IMR-90 (cell line): ENCODE data around the gene HPS4. TPM values are rescaled to one million over a fixed set of nuclear protein-coding genes. Genes with fewer than 3 reads are reported as not detected.

Experiments
- ATAC-seq: fragments of 200-7000 bp; cut with Tn5 transposase; 2 replicates; pipeline ENCODE4 v1.9.1; 2020; ENCODE audit warnings: low read depth, mild to moderate bottlenecking, moderate library complexity
- BruUV-seq: library from RNA; stranded (reverse); fragments of 400-500 nt; replicated peaks from 2 replicates; lab custom pipeline; 2021; lab: Mats Ljungman, UMichigan
- CTCF ChIA-PET: fragments of 300-600 bp; formaldehyde crosslinking; extraction: SDS; loops from one replicate; lab custom pipeline; 2021; ENCODE audit warnings: antibody characterized with exemption; lab: Yijun Ruan, JAX
- POLR2A ChIA-PET: fragments of 300-600 bp; sonication (Branson Sonifier 250); formaldehyde crosslinking; loops from one replicate; lab custom pipeline; 2022; ENCODE audit warnings: antibody characterized with exemption; ENCODE audit not compliant: unreplicated experiment; lab: Charles Lee
- DNase-seq: peaks from one replicate; pipeline ENCODE4 v3.0.0; 2013
- H2AFZ ChIP-seq: replicated peaks from 2 replicates; pipeline ENCODE3; 2013; ENCODE audit warnings: low read length, mild to moderate bottlenecking; ENCODE audit not compliant: poor library complexity
- H2AK5ac ChIP-seq: 2 replicates; pipeline ENCODE4 v1.6.1; 2013; ENCODE audit warnings: low read depth, low read length, inconsistent platforms
- H2AK9ac ChIP-seq: replicated peaks from 2 replicates; pipeline ENCODE3; 2013; ENCODE audit warnings: mild to moderate bottlenecking, low read depth, low read length, moderate library complexity; ENCODE audit not compliant: poor library complexity
- H2BK120ac ChIP-seq: 2 replicates; pipeline ENCODE4 v1.6.1; 2013; ENCODE audit warnings: low read depth, low read length, inconsistent platforms
- H2BK15ac ChIP-seq: 3 replicates; pipeline ENCODE4 v1.6.1; 2013; ENCODE audit warnings: low read depth, low read length, inconsistent platforms
- H2BK20ac ChIP-seq: 2 replicates; pipeline ENCODE4 v1.6.1; 2013; ENCODE audit warnings: low read depth, mild to moderate bottlenecking, inconsistent platforms, low read length, moderate library complexity
- H2BK5ac ChIP-seq: 2 replicates; pipeline ENCODE4 v1.6.1; 2013; ENCODE audit warnings: mild to moderate bottlenecking, low read depth, low read length, inconsistent platforms; ENCODE audit not compliant: poor library complexity, severe bottlenecking
- H3K14ac ChIP-seq: replicated peaks from 2 replicates; pipeline ENCODE4 v1.6.1; 2013; ENCODE audit warnings: low read depth, low read length, inconsistent platforms
- H3K18ac ChIP-seq: 2 replicates; pipeline ENCODE4 v1.6.1; 2013; ENCODE audit warnings: low read depth, low read length, control low read depth
- H3K23ac ChIP-seq: 2 replicates; pipeline ENCODE4 v1.6.1; 2013; ENCODE audit warnings: low read depth, low read length, inconsistent platforms
- H3K27ac ChIP-seq: 2 replicates; pipeline ENCODE4 v1.5.1; 2013; ENCODE audit warnings: mild to moderate bottlenecking, control low read depth, low read length; ENCODE audit not compliant: insufficient read depth
- H3K27me3 ChIP-seq: 2 replicates; pipeline ENCODE4 v1.6.1; 2013; ENCODE audit warnings: low read length; ENCODE audit not compliant: control insufficient read depth, insufficient read depth
- H3K36me3 ChIP-seq: 2 replicates; pipeline ENCODE4 v1.6.1; 2013; ENCODE audit warnings: low read length, mixed read lengths; ENCODE audit not compliant: control insufficient read depth, insufficient read depth
- H3K4ac ChIP-seq: 2 replicates; pipeline ENCODE4 v1.6.1; 2013; ENCODE audit warnings: low read depth, low read length, inconsistent platforms
- H3K4me1 ChIP-seq: 2 replicates; pipeline ENCODE4 v1.6.1; 2013; ENCODE audit warnings: low read length, mixed read lengths; ENCODE audit not compliant: control insufficient read depth, insufficient read depth
- H3K4me2 ChIP-seq: 2 replicates; pipeline ENCODE4 v1.6.1; 2013; ENCODE audit warnings: low read depth, mild to moderate bottlenecking, control low read depth, low read length, moderate library complexity
- H3K4me3 ChIP-seq: 2 replicates; pipeline ENCODE4 v1.5.1; 2013; ENCODE audit warnings: low read depth, mild to moderate bottlenecking, control low read depth, low read length, moderate library complexity; ENCODE audit not compliant: insufficient read depth
- H3K56ac ChIP-seq: 2 replicates; pipeline ENCODE4 v1.6.1; 2013; ENCODE audit warnings: low read length, inconsistent platforms; ENCODE audit not compliant: insufficient read depth; ENCODE audit errors: extremely low read depth
- H3K79me1 ChIP-seq, 2 experiments: 2 replicates each; pipeline ENCODE4 v1.6.1; 2013; ENCODE audit warnings: low read length in 2 of 2, inconsistent platforms in 1 of 2, low read depth in 1 of 2
- H3K9ac ChIP-seq: 2 replicates; pipeline ENCODE4 v1.6.1; 2013; ENCODE audit warnings: low read depth, low read length, control low read depth
- H3K9me1 ChIP-seq: 2 replicates; pipeline ENCODE4 v1.6.1; 2013; ENCODE audit warnings: low read length, inconsistent platforms; ENCODE audit not compliant: insufficient read depth
- H3K9me3 ChIP-seq: 2 replicates; pipeline ENCODE4 v1.6.1; 2013; ENCODE audit warnings: low read length; ENCODE audit not compliant: control insufficient read depth, insufficient read depth
- H4K20me1 ChIP-seq: 2 replicates; pipeline ENCODE4 v1.6.1; 2013; ENCODE audit warnings: low read length, inconsistent platforms; ENCODE audit not compliant: insufficient read depth
- H4K5ac ChIP-seq: 2 replicates; pipeline ENCODE4 v1.6.1; 2013; ENCODE audit warnings: mild to moderate bottlenecking, low read depth, low read length, control low read depth
- H4K8ac ChIP-seq, 2 experiments: 2 replicates each; pipeline ENCODE4 v1.6.1; 2013; ENCODE audit warnings: low read depth in 2 of 2, low read length in 2 of 2, control low read depth in 1 of 2, inconsistent platforms in 1 of 2
- H4K91ac ChIP-seq: 2 replicates; pipeline ENCODE4 v1.6.1; 2013; ENCODE audit warnings: low read depth, low read length, inconsistent platforms; ENCODE audit not compliant: insufficient read depth
- BHLHE40 ChIP-seq: fragments of 150-350 bp; IDR thresholded peaks from 2 replicates; pipeline ENCODE4 v1.6.1; 2016; ENCODE audit warnings: mild to moderate bottlenecking, low read depth, low read length
- CEBPB ChIP-seq: IDR thresholded peaks from 2 replicates; pipeline ENCODE4 v1.6.1; 2012; ENCODE audit warnings: low read depth, low read length, improper control_type of control experiment
- CHD1 ChIP-seq: IDR thresholded peaks from 2 replicates; pipeline ENCODE4 v1.6.1; 2012; ENCODE audit warnings: low read depth, low read length, improper control_type of control experiment
- CTCF ChIP-seq: conservative IDR thresholded peaks from 2 replicates; pipeline ENCODE4 v1.5.1; 2012; ENCODE audit warnings: mild to moderate bottlenecking, low read depth, low read length, improper control_type of control experiment
- FOS ChIP-seq: fragments of 150-350 bp; IDR thresholded peaks from 2 replicates; pipeline ENCODE4 v1.6.1; 2016; ENCODE audit warnings: low read depth, low read length
- MAFK ChIP-seq: IDR thresholded peaks from 2 replicates; pipeline ENCODE4 v1.6.1; 2012; ENCODE audit warnings: low read depth, low read length, improper control_type of control experiment
- MAZ ChIP-seq: IDR thresholded peaks from 2 replicates; pipeline ENCODE4 v1.6.1; 2012; ENCODE audit warnings: low read depth, mild to moderate bottlenecking, low read length, improper control_type of control experiment, moderate library complexity, borderline replicate concordance
- MXI1 ChIP-seq: IDR thresholded peaks from 2 replicates; pipeline ENCODE4 v1.6.1; 2012; ENCODE audit warnings: low read depth, mild to moderate bottlenecking, low read length, moderate library complexity, borderline replicate concordance
- NFE2L2 ChIP-seq: fragments of 150-350 bp; IDR thresholded peaks from 2 replicates; pipeline ENCODE4 v1.6.1; 2016; ENCODE audit warnings: low read depth, mild to moderate bottlenecking, low read length
- POLR2A ChIP-seq: IDR thresholded peaks from 2 replicates; pipeline ENCODE4 v1.6.1; 2012; ENCODE audit warnings: mild to moderate bottlenecking, low read depth, low read length
- RAD21 ChIP-seq: IDR thresholded peaks from 2 replicates; pipeline ENCODE4 v1.6.1; 2012; ENCODE audit warnings: low read length, improper control_type of control experiment
- RCOR1 ChIP-seq: IDR thresholded peaks from 2 replicates; pipeline ENCODE4 v1.6.1; 2012; ENCODE audit warnings: mild to moderate bottlenecking, low read length, improper control_type of control experiment; ENCODE audit not compliant: insufficient replicate concordance
- RFX5 ChIP-seq: IDR thresholded peaks from 2 replicates; pipeline ENCODE4 v1.8.0; 2012; ENCODE audit warnings: low read depth, mild to moderate bottlenecking, low read length, moderate library complexity
- SMC3 ChIP-seq: fragments of 150-350 bp; IDR thresholded peaks from 2 replicates; pipeline ENCODE4 v1.6.1; 2016; ENCODE audit warnings: low read depth, mild to moderate bottlenecking, antibody characterized with exemption, low read length, moderate library complexity
- WGBS, 2 experiments: methylation state at CpG; one replicate each; pipeline versions ENCODE4 v1.1.5 to v1.1.7; 2013; ENCODE audit warnings: missing lambda C conversion rate in 2 of 2; ENCODE audit not compliant: insufficient read length in 1 of 2; ENCODE audit errors: extremely low coverage in 2 of 2; 5-methylcytosine and 5-hydroxymethylcytosine counted together
- dilution Hi-C: fragments of 300-500 bp; cut with HindIII; formaldehyde crosslinking; loops from one replicate; pipeline ENCODE4 v1.14.3; 2018; ENCODE audit warnings: low sequenced_read_pairs; ENCODE audit not compliant: unreplicated experiment
- in situ Hi-C: fragments of 300-500 bp; cut with MboI; formaldehyde crosslinking; loops from 3 replicates; pipeline ENCODE4 v1.14.3; 2019; ENCODE audit warnings: low sequenced_read_pairs, inconsistent platforms, mixed read lengths
- intact Hi-C: fragments of 100-400 bp; cut with micrococcal nuclease; formaldehyde crosslinking; loops from 2 replicates; pipeline ENCODE4 v1.10.0; 2022
- polyA plus RNA-seq, 3 experiments: library from polyadenylated mRNA; depleted of rRNA; stranded (reverse); fragments of >200 nt; gene quantifications; 2 replicates each; pipeline ENCODE4 v1.2.3, GENCODE V29; 2012; ENCODE audit warnings: low replicate concordance in 1 of 3
- total RNA-seq: library from RNA; depleted of rRNA; stranded (reverse); fragments of >200 nt; gene quantifications from 2 replicates; pipeline ENCODE4 v1.2.3, GENCODE V29; 2012
- TF ChIP-seq, protein P1 (sequence below): fragments of 150-350 bp; IDR thresholded peaks from 2 replicates; pipeline ENCODE4 v1.6.1; 2016; ENCODE audit warnings: low read depth, mild to moderate bottlenecking, low read length, moderate library complexity, borderline replicate concordance
- TF ChIP-seq, protein P2 (sequence below): fragments of 150-350 bp; IDR thresholded peaks from 2 replicates; pipeline ENCODE4 v1.6.1; 2017; ENCODE audit warnings: mild to moderate bottlenecking, antibody characterized with exemption, low read length, low read depth

HPS4 gene
- total and polyA plus RNA-seq, 2 of the 4 experiments (the other 2 are of a cell fraction): 15.8 to 19.0 TPM

GRCh38 chr22:26453812-26454500, 29.6 kb downstream of the HPS4 start:
- no peak overlapping the region for H4K91ac ChIP-seq
- no peaks in the 10 kb centered on the region for H3K4me1 ChIP-seq
- TF ChIP-seq BHLHE40 (no peak), NFE2L2 (no peak), RFX5 (no peak), CTCF (no peak), MAFK (no peak), SMC3 (no peak), MAZ (no peak), CEBPB (no peak), POLR2A (no peak), FOS (no peak), MXI1 (no peak), RAD21 (no peak), CHD1 (no peak), RCOR1 (no peak)
- TF ChIP-seq, protein P1, sequence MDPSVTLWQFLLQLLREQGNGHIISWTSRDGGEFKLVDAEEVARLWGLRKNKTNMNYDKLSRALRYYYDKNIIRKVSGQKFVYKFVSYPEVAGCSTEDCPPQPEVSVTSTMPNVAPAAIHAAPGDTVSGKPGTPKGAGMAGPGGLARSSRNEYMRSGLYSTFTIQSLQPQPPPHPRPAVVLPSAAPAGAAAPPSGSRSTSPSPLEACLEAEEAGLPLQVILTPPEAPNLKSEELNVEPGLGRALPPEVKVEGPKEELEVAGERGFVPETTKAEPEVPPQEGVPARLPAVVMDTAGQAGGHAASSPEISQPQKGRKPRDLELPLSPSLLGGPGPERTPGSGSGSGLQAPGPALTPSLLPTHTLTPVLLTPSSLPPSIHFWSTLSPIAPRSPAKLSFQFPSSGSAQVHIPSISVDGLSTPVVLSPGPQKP: no peak
- TF ChIP-seq, protein P2, sequence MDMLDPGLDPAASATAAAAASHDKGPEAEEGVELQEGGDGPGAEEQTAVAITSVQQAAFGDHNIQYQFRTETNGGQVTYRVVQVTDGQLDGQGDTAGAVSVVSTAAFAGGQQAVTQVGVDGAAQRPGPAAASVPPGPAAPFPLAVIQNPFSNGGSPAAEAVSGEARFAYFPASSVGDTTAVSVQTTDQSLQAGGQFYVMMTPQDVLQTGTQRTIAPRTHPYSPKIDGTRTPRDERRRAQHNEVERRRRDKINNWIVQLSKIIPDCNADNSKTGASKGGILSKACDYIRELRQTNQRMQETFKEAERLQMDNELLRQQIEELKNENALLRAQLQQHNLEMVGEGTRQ: no peak
- no peak overlapping the region for H2BK20ac ChIP-seq
- H3K9me3 ChIP-seq: no peaks in the 10 kb centered on the region
- DNase-seq: no peak
- no peak overlapping the region for H3K4ac ChIP-seq
- no peak overlapping the region for H3K4me3 ChIP-seq
- ChIA-PET POLR2A (no interaction called here), CTCF (no interaction called here)
- no peak overlapping the region for H2BK15ac ChIP-seq
- H2AK5ac ChIP-seq: no peak overlapping the region
- no peak overlapping the region for H2AFZ ChIP-seq
- H4K20me1 ChIP-seq: no peaks in the 10 kb centered on the region
- no peak overlapping the region for H2AK9ac ChIP-seq
- no peak overlapping the region for H4K5ac ChIP-seq
- H3K9ac ChIP-seq: no peak overlapping the region
- no peak overlapping the region for H2BK120ac ChIP-seq
- in situ Hi-C loops (no loop called here), dilution Hi-C loops (no loop called here), intact Hi-C loops (no loop called here)
- H3K27ac ChIP-seq: no peak overlapping the region
- no peak overlapping the region for H2BK5ac ChIP-seq
- no peaks in the 10 kb centered on the region for H3K9me1 ChIP-seq
- BruUV-seq: no TSS peak
- no peak overlapping the region for H3K4me2 ChIP-seq
- peaks cover 40% of the 10 kb centered on the region for H3K36me3 ChIP-seq
- no peak overlapping the region for H3K56ac ChIP-seq
- H4K8ac ChIP-seq: no peak overlapping the region
- WGBS, 2 experiments: 100% methylated on average over 1 of the region's 5 CpGs; no CpG with 5 or more reads in 1 of the 2 experiments
- H3K27me3 ChIP-seq: no peaks in the 10 kb centered on the region
- H3K23ac ChIP-seq: no peak overlapping the region
- no peak overlapping the region for H3K14ac ChIP-seq
- no peak overlapping the region for H3K18ac ChIP-seq
- peaks cover 0 to 4% of the 10 kb centered on the region in 2 experiments; a peak in 2 of 4 replicates for H3K79me1 ChIP-seq
- no peak for ATAC-seq
